A549 (cell line): Measurements from ENCODE around the gene BOK. TPM values are rescaled to one million over a fixed set of nuclear protein-coding genes. Genes with fewer than 3 reads are reported as not detected.

ENCODE experiments used
- ATAC-seq, 2 experiments: fragments of 200-7000 bp in 1 of 2; fragments of >200 bp in 1 of 2; cut with Nextera tagmentation in 1 of 2; cut with Tn5 transposase in 1 of 2; 3 replicates each; pipeline versions ENCODE4 v1.8.0 to v1.9.1; 2018 to 2020; ENCODE audit warnings: mild to moderate bottlenecking in 1 of 2, moderate library complexity in 1 of 2
- CTCF ChIA-PET: fragments of 300-600 bp; sonication (Branson Sonifier 250); formaldehyde crosslinking; extraction: SDS; loops from one replicate; lab custom pipeline; 2021; ENCODE audit warnings: antibody characterized with exemption, inconsistent platforms; lab: Yijun Ruan, JAX
- POLR2A ChIA-PET: fragments of 350-600 bp; formaldehyde crosslinking; extraction: SDS; loops from one replicate; lab custom pipeline; 2021; ENCODE audit warnings: antibody characterized with exemption, inconsistent platforms; lab: Yijun Ruan, JAX
- DNase-seq, 2 experiments: peaks; one replicate each; pipeline versions ENCODE4 v3.0.0 to v3.0.0-alpha.2; 2011 to 2016; ENCODE audit warnings: low read depth in 1 of 2, low spot score in 1 of 2
- FAIRE-seq: peaks from 2 replicates; lab custom pipeline; 2011; peaks lifted over from hg19 to GRCh38; lab: Jason Lieb, UNC
- H3K27ac ChIP-seq, 2 experiments: fragments of >200 bp; sonication (Bioruptor Twin); formaldehyde crosslinking; 3 replicates each; pipeline ENCODE4 v1.5.1; 2016 to 2017
- H3K4me1 ChIP-seq: fragments of >200 bp; sonication (Bioruptor Twin); formaldehyde crosslinking; 3 replicates; pipeline ENCODE4 v1.6.1; 2016
- H3K4me2 ChIP-seq: fragments of >200 bp; sonication (Bioruptor Twin); formaldehyde crosslinking; 3 replicates; pipeline ENCODE4 v1.6.1; 2016
- H3K4me3 ChIP-seq: fragments of >200 bp; sonication (Bioruptor Twin); formaldehyde crosslinking; 3 replicates; pipeline ENCODE4 v1.5.1; 2016
- H3K9me3 ChIP-seq: fragments of >200 bp; sonication (Bioruptor Twin); formaldehyde crosslinking; 3 replicates; pipeline ENCODE4 v1.6.1; 2016
- CBX8 ChIP-seq: fragments of 200-600 bp; sonication (generic); IDR thresholded peaks from 2 replicates; pipeline ENCODE4 v1.6.1; 2016
- CHD4 ChIP-seq: fragments of 200-600 bp; sonication (generic); IDR thresholded peaks from 2 replicates; pipeline ENCODE4 v1.6.1; 2016; ENCODE audit warnings: antibody characterized with exemption, mild to moderate bottlenecking, borderline replicate concordance
- ELK1 ChIP-seq: fragments of 150-350 bp; IDR thresholded peaks from 2 replicates; pipeline ENCODE4 v1.6.1; 2014; ENCODE audit warnings: low read depth, mild to moderate bottlenecking, low read length
- FOSL2 ChIP-seq, 2 experiments: fragments of 450-650 bp in 1 of 2; fragments of >200 bp in 1 of 2; sonication (Bioruptor Twin) in 1 of 2; formaldehyde crosslinking; IDR thresholded peaks; 2 replicates each; pipeline versions ENCODE4 v1.5.0 to v1.6.1; 2016 to 2020; ENCODE audit warnings: mild to moderate bottlenecking in 1 of 2, moderate library complexity in 1 of 2
- HEYL ChIP-seq: fragments of 250-450 bp; sonication (Bioruptor Pico); IDR thresholded peaks from 2 replicates; pipeline ENCODE4 v1.8.0; 2021; ENCODE audit warnings: mild to moderate bottlenecking, moderate library complexity
- HMGXB4 ChIP-seq: fragments of 250-450 bp; sonication (Bioruptor Pico); IDR thresholded peaks from 2 replicates; pipeline ENCODE4 v1.5.0; 2021; ENCODE audit warnings: mild to moderate bottlenecking, moderate library complexity, borderline replicate concordance
- KDM5A ChIP-seq: fragments of 200-600 bp; sonication (generic); IDR thresholded peaks from 2 replicates; pipeline ENCODE4 v1.6.1; 2016; ENCODE audit warnings: antibody characterized with exemption, mild to moderate bottlenecking
- MYC ChIP-seq: IDR thresholded peaks from 2 replicates; pipeline ENCODE4 v1.6.1; 2012; ENCODE audit warnings: mild to moderate bottlenecking, inconsistent platforms, low read length, improper control_type of control experiment, borderline replicate concordance
- RCOR1 ChIP-seq: fragments of 150-350 bp; IDR thresholded peaks from 2 replicates; pipeline ENCODE4 v1.6.1; 2014; ENCODE audit warnings: antibody characterized with exemption, low read length, low read depth
- RNF2 ChIP-seq: fragments of 200-600 bp; sonication (generic); IDR thresholded peaks from 2 replicates; pipeline ENCODE4 v1.6.1; 2016; ENCODE audit warnings: low read depth, mild to moderate bottlenecking, antibody characterized with exemption, moderate library complexity, borderline replicate concordance
- SMC3 ChIP-seq: fragments of >200 bp; sonication (Bioruptor Twin); formaldehyde crosslinking; IDR thresholded peaks from 3 replicates; pipeline ENCODE4 v1.6.1; 2018; ENCODE audit warnings: inconsistent platforms
- ZFP36 ChIP-seq: fragments of 450-650 bp; IDR thresholded peaks from 2 replicates; pipeline ENCODE4 v1.6.1; 2014; ENCODE audit warnings: borderline replicate concordance; ENCODE audit not compliant: partially characterized antibody
- WGBS: methylation state at CpG from one replicate; pipeline ENCODE4 v1.1.6; 2017; ENCODE audit errors: missing lambda C conversion rate; 5-methylcytosine and 5-hydroxymethylcytosine counted together
- polyA plus RNA-seq, 4 experiments: library from polyadenylated mRNA; depleted of rRNA in 3 of 4; stranded (reverse); fragments of >200 nt; fragmentation: RNase III in 1 of 4; extraction: RNeasy Plus Mini Kit Qiagen cat#74134 plus additional on column Dnase treatment in 1 of 4; gene quantifications; 2 replicates in 3 of 4; 3 replicates in 1 of 4; pipeline ENCODE4 v1.2.3, GENCODE V29; 2011 to 2017
- TF ChIP-seq, protein P1 (sequence below): fragments of 200-600 bp; sonication (generic); IDR thresholded peaks from 2 replicates; pipeline ENCODE4 v1.6.1; 2016; ENCODE audit warnings: antibody characterized with exemption, mild to moderate bottlenecking, moderate library complexity
- TF ChIP-seq, protein P2 (sequence below): IDR thresholded peaks from 2 replicates; pipeline ENCODE4 v1.6.1; 2012

Gene BOK
- polyA plus RNA-seq, 2 of the 4 experiments (the other 2 are of a cell fraction), result 5.0 to 12.6 TPM

GRCh38 chr2:241607162-241607885 is 48.8 kb downstream of the BOK start (continued):
- no peak for TF ChIP-seq MYC

DNA sequence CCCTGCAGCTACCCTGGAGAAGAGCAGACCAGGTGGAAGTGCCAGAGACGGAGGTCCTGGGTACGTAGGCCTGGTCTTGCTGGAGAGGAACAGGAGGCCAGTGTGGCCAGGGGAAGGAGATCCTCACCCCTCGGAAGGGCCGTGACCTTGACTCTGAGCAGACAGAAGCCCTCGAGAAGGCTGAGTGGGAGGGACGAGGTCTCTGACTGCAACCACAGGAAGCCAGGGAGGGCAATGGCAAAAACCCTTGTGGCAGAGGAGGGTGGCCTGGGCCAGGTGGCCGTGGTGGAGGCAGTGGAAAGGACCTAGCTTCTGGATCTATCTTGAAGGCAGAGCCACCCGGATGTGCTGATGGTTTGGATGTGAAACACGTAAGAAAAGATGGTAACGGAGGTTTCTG is 50.3 kb downstream of the BOK start:
- ChIA-PET POLR2A (no interaction called here), CTCF (interaction anchor here (1.3 kb wide), 1 partner anchor 50 kb away, joined by 5 read pairs; no protein-coding TSS in a partner anchor)
- FAIRE-seq (no peak), DNase-seq (no peak), ATAC-seq (no peak; a peak in 1 of 6 replicates)
- H3K4me3 ChIP-seq, result no peak overlapping the region
- no peaks in the 10 kb centered on the region for H3K4me1 ChIP-seq
- no peaks in the 10 kb centered on the region for H3K9me3 ChIP-seq
- TF ChIP-seq KDM5A, result no peak
- no peak for TF ChIP-seq RNF2
- TF ChIP-seq, protein P1, sequence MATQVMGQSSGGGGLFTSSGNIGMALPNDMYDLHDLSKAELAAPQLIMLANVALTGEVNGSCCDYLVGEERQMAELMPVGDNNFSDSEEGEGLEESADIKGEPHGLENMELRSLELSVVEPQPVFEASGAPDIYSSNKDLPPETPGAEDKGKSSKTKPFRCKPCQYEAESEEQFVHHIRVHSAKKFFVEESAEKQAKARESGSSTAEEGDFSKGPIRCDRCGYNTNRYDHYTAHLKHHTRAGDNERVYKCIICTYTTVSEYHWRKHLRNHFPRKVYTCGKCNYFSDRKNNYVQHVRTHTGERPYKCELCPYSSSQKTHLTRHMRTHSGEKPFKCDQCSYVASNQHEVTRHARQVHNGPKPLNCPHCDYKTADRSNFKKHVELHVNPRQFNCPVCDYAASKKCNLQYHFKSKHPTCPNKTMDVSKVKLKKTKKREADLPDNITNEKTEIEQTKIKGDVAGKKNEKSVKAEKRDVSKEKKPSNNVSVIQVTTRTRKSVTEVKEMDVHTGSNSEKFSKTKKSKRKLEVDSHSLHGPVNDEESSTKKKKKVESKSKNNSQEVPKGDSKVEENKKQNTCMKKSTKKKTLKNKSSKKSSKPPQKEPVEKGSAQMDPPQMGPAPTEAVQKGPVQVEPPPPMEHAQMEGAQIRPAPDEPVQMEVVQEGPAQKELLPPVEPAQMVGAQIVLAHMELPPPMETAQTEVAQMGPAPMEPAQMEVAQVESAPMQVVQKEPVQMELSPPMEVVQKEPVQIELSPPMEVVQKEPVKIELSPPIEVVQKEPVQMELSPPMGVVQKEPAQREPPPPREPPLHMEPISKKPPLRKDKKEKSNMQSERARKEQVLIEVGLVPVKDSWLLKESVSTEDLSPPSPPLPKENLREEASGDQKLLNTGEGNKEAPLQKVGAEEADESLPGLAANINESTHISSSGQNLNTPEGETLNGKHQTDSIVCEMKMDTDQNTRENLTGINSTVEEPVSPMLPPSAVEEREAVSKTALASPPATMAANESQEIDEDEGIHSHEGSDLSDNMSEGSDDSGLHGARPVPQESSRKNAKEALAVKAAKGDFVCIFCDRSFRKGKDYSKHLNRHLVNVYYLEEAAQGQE, result no peak
- TF ChIP-seq CHD4, result no peak
- no peak for TF ChIP-seq ELK1
- TF ChIP-seq, protein P2, sequence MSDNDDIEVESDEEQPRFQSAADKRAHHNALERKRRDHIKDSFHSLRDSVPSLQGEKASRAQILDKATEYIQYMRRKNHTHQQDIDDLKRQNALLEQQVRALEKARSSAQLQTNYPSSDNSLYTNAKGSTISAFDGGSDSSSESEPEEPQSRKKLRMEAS, result no peak
- TF ChIP-seq RCOR1, result no peak
- no peak for TF ChIP-seq HEYL (CRISPR knock-in tag)
- no peak for TF ChIP-seq ZFP36
- TF ChIP-seq FOSL2 (IDR thresholded peaks at IDR 0.05), result no peak
- TF ChIP-seq FOSL2 (CRISPR knock-in tag; IDR thresholded peaks at IDR 0.05), result no peak
- no peak for TF ChIP-seq SMC3
- no peak for TF ChIP-seq HMGXB4 (CRISPR knock-in tag)
- no peak for TF ChIP-seq CBX8
- WGBS, result 93% methylated on average over 10 of the region's 10 CpGs
- no peak overlapping the region for H3K4me2 ChIP-seq
- H3K27ac ChIP-seq, result no peak overlapping the region
